ENCODE results near the gene FER. TPM values are rescaled to one million over a fixed set of nuclear protein-coding genes. Genes with fewer than 3 reads are reported as not detected.

Gene FER
- total RNA-seq, 1 donor from 2014 or later: 35.3 TPM

DNA sequence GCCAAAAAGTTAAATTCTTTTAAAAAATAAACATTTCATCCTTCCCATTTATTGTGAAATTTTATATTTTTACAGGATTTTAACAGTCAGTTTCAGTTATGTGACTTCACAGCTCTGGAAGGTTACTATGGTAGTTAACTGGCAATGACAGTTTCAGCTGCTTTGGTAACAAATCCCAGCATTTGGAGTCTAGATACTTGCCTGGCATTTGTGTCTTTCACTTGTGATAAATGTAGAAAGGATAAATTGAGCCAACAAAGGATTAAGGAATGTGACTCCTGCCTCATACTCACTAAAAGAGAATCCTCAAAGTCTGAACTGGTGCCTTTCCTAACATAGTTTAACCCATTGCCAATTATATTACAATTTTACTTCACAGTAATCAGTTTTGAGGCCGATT, 315.5 kb downstream of the FER start:
- DNase-seq (no peak), ATAC-seq (no peak)
- no peak overlapping the region for H3K27ac ChIP-seq
- intact Hi-C loops (cut with DNase I): no loop called here
- H3K4me1 ChIP-seq: no peaks in the 10 kb centered on the region
- no peaks in the 10 kb centered on the region for H3K9me3 ChIP-seq
- H3K4me3 ChIP-seq: no peak overlapping the region
- H3K27me3 ChIP-seq (ENCODE audit: low read depth): no peaks in the 10 kb centered on the region
- H3K36me3 ChIP-seq: no peaks in the 10 kb centered on the region
- TF ChIP-seq, protein P1, sequence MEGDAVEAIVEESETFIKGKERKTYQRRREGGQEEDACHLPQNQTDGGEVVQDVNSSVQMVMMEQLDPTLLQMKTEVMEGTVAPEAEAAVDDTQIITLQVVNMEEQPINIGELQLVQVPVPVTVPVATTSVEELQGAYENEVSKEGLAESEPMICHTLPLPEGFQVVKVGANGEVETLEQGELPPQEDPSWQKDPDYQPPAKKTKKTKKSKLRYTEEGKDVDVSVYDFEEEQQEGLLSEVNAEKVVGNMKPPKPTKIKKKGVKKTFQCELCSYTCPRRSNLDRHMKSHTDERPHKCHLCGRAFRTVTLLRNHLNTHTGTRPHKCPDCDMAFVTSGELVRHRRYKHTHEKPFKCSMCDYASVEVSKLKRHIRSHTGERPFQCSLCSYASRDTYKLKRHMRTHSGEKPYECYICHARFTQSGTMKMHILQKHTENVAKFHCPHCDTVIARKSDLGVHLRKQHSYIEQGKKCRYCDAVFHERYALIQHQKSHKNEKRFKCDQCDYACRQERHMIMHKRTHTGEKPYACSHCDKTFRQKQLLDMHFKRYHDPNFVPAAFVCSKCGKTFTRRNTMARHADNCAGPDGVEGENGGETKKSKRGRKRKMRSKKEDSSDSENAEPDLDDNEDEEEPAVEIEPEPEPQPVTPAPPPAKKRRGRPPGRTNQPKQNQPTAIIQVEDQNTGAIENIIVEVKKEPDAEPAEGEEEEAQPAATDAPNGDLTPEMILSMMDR (IDR thresholded peaks at IDR 0.05): no peak

DNA sequence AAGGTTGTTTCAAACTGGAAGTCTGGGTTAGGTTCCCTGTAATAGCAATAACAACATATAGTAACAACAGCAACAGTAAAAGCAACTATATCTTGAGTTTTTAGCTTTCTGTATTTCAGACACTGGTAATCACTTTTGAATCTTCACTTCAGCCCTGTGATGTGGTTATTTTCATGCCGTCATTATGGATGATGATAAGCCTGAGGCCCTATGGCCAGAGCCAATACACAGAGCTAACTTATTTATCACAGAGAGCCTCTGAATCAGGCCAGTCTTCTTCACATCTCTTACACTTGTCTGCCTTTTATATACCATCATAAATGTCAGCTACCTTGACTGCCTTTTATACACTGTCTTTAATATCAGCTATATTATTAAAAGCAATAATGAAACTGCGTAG, 329.0 kb downstream of the FER start:
- TF ChIP-seq, protein P1 (IDR thresholded peaks at IDR 0.05): no peak
- Histone ChIP-seq H3K27me3 (ENCODE audit: low read depth) (no peaks in the 10 kb centered on the region), H3K4me1 (no peaks in the 10 kb centered on the region), H3K4me3 (no peak overlapping the region), H3K9me3 (no peaks in the 10 kb centered on the region), H3K27ac (no peak overlapping the region), H3K36me3 (no peaks in the 10 kb centered on the region)
- DNase-seq (no peak), ATAC-seq (no peak)
- intact Hi-C loops (cut with DNase I): no loop called here

DNA sequence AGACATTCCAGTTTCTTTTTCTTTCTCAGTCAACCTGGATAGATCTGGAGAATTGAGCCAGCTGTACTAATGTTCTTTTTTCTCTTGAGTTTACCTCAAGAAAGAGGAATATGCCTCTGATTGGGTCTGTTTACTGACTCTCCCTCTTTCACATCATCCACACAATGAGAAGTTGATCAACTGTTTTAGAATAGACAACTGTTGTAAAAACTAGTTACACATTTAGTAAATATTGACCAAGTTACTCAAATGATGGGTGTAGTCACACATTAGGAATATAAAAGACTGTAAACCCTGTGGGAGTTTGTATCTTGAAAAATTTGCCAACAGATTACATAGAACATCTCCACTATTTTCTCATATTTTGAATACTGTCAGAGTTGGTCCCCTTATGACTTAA, 330.8 kb downstream of the FER start:
- Histone ChIP-seq H3K36me3 (no peaks in the 10 kb centered on the region), H3K4me1 (no peaks in the 10 kb centered on the region), H3K27ac (no peak overlapping the region), H3K27me3 (ENCODE audit: low read depth) (no peaks in the 10 kb centered on the region), H3K9me3 (no peaks in the 10 kb centered on the region), H3K4me3 (no peak overlapping the region)
- DNase-seq (no peak), ATAC-seq (no peak)
- intact Hi-C loops (cut with DNase I): no loop called here
- TF ChIP-seq, protein P1 (IDR thresholded peaks at IDR 0.05): no peak

DNA sequence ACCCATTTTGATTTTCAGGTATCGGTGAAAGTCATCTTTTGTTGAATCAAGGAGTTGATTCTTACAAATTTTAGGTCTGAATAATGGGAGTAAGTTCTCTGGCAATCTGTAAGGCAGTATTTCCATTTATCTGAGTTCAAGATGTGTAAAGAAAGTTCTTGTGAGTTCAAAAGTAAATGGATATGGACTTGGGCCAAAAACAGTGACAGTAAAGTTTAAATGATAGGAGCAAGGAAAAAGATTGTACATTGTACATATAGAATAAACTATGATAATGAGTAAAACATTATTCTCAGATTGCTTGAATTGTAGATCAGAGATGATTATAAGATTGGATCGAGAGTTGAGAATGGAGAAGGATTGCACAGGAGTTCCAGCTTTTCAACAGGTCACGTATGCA, 332.8 kb downstream of the FER start:
- H3K27me3 ChIP-seq (ENCODE audit: low read depth): no peaks in the 10 kb centered on the region
- ATAC-seq (no peak), DNase-seq (no peak)
- no peaks in the 10 kb centered on the region for H3K4me1 ChIP-seq
- intact Hi-C loops (cut with DNase I): no loop called here
- H3K9me3 ChIP-seq: no peaks in the 10 kb centered on the region
- no peak overlapping the region for H3K4me3 ChIP-seq
- no peaks in the 10 kb centered on the region for H3K36me3 ChIP-seq
- TF ChIP-seq, protein P1 (IDR thresholded peaks at IDR 0.05): no peak
- H3K27ac ChIP-seq: no peak overlapping the region

DNA sequence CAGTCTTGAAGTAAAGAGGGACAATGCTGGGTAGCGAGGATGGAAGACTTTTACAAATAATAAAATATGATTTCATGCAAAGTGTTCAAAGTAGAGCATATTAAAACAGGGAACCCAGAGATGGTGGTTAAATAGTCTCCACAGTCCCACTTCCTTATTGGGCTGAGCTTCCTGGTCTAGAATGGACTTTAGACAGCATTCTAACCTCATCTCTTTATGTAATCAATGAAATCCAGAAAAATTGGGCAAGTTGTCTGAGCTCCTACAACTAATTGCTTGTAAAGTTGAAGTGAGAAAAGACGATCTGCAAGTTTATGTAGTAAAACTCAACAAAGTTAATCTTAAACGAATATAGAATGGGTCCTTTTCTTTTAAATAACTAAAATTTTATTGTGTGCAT, 333.2 kb downstream of the FER start:
- DNase-seq: no peak
- Histone ChIP-seq H3K27me3 (ENCODE audit: low read depth) (no peaks in the 10 kb centered on the region), H3K4me1 (no peaks in the 10 kb centered on the region), H3K4me3 (no peak overlapping the region), H3K36me3 (no peaks in the 10 kb centered on the region), H3K9me3 (no peaks in the 10 kb centered on the region), H3K27ac (no peak overlapping the region)
- intact Hi-C loops (cut with DNase I): no loop called here
- no peak for ATAC-seq
- TF ChIP-seq, protein P1 (IDR thresholded peaks at IDR 0.05): no peak

DNA sequence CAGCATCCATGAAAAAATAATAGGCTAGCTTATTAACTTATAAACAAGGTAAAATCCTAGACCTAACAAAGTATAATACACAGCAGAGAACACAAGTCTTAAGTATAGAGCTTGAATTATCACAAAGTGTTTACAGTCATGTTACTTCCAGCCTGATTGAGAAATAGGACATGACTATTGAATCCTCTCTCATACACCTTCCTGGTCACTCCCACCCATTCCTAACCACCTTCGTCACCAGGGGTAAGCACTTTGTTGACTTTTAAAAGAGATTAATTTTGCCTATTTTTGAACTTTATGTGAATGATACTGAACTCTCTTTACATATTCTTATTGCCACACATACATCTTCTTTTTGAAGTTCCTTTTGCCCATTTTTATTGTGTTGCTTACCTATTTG, 336.2 kb downstream of the FER start:
- Histone ChIP-seq H3K27me3 (ENCODE audit: low read depth) (no peaks in the 10 kb centered on the region), H3K36me3 (no peaks in the 10 kb centered on the region), H3K4me1 (no peaks in the 10 kb centered on the region), H3K4me3 (no peak overlapping the region), H3K9me3 (no peaks in the 10 kb centered on the region), H3K27ac (no peak overlapping the region)
- intact Hi-C loops (cut with DNase I): no loop called here
- ATAC-seq (no peak), DNase-seq (no peak)
- TF ChIP-seq, protein P1 (IDR thresholded peaks at IDR 0.05): no peak

Data from lower lobe of right lung (tissue), 2 donors.